Esophagus mucosa (tissue), 1 donor: ENCODE results near the gene CPNE8. TPM values are rescaled to one million over a fixed set of nuclear protein-coding genes. Genes with fewer than 3 reads are reported as not detected.

ENCODE experiments used
- ATAC-seq: fragments of 200-7000 bp; cut with Tn5 transposase; one replicate; pipeline ENCODE4 v1.9.1; 2020
- total RNA-seq: library from RNA; stranded (reverse); gene quantifications from one replicate; pipeline ENCODE4 v1.2.4, GENCODE V29; 2023
- donor health status: DM: yes; HTN: yes; CAD: no.

The CPNE8 gene
- 11.2 TPM for total RNA-seq

- ATAC-seq, result peak; percentile 80
These were observed at the start of gene CPNE8 for GRCh38 chr12:38905480-38906351. Gene CPNE8 (minus strand): TSS chr12:38905591. CDS start chr12:38905534, 57 bp downstream.

- ATAC-seq, result no peak
These were observed 49.0 kb upstream of the CPNE8 start for GRCh38 chr12:38954238-38954873.

- no peak for ATAC-seq
These were observed 44.0 kb upstream of the CPNE8 start for GRCh38 chr12:38949363-38949762.

- ATAC-seq, result no peak
These were observed 29.3 kb upstream of the CPNE8 start for GRCh38 chr12:38934686-38935085.

- no peak for ATAC-seq
These were observed 28.7 kb upstream of the CPNE8 start for GRCh38 chr12:38934078-38934584.

- ATAC-seq, result no peak
These were observed 26.9 kb upstream of the CPNE8 start for GRCh38 chr12:38932320-38932719.

- no peak for ATAC-seq
These were observed 26.1 kb upstream of the CPNE8 start for GRCh38 chr12:38931461-38931860.

GRCh38 chr12:38930990-38931389 is 25.6 kb upstream of the CPNE8 start:
- ATAC-seq, result no peak

GRCh38 chr12:38926501-38926900 is 21.1 kb upstream of the CPNE8 start:
- no peak for ATAC-seq

GRCh38 chr12:38921025-38921677 is 15.8 kb upstream of the CPNE8 start:
- ATAC-seq, result peak; percentile 82

GRCh38 chr12:38919191-38919590 is 13.8 kb upstream of the CPNE8 start:
- peak; percentile 81 for ATAC-seq

GRCh38 chr12:38915429-38916182 is 10.2 kb upstream of the CPNE8 start:
- no peak for ATAC-seq

GRCh38 chr12:38912116-38912515 is 6.7 kb upstream of the CPNE8 start:
- ATAC-seq, result no peak

GRCh38 chr12:38911611-38912010 is 6.2 kb upstream of the CPNE8 start:
- ATAC-seq, result no peak

- ATAC-seq, result no peak
These were observed 2.0 kb upstream of the CPNE8 start for GRCh38 chr12:38907201-38907923.

- ATAC-seq, result peak; percentile 82
These were observed 1.2 kb upstream of the CPNE8 start for GRCh38 chr12:38906482-38907200.

- peak; percentile 93 for ATAC-seq
These were observed 583 bp downstream of the CPNE8 start for GRCh38 chr12:38904537-38905479.

- ATAC-seq, result no peak
These were observed 1.8 kb downstream of the CPNE8 start for GRCh38 chr12:38903596-38903995.

GRCh38 chr12:38898001-38898684 is 7.2 kb downstream of the CPNE8 start:
- no peak for ATAC-seq
